GM23338 (cell line): ENCODE results near the gene TRABD2A.

Experiments used
- CREB1 ChIP-seq: fragments of 250-450 bp; sonication (Bioruptor Pico); IDR thresholded peaks from 2 replicates; pipeline ENCODE4 v1.5.0; 2020; ENCODE audit warnings: low read depth, mild to moderate bottlenecking, moderate library complexity
- EZH2 ChIP-seq: fragments of 200-600 bp; sonication (generic); IDR thresholded peaks from one replicate; pipeline ENCODE4 v1.8.0; 2017; ENCODE audit warnings: antibody characterized with exemption, mild to moderate bottlenecking, low read depth; ENCODE audit not compliant: unreplicated experiment
- EZH2phosphoT487 ChIP-seq: fragments of 200-600 bp; sonication (generic); IDR thresholded peaks from one replicate; pipeline ENCODE4 v1.8.1; 2018; ENCODE audit warnings: antibody characterized with exemption; ENCODE audit not compliant: unreplicated experiment
- JUNB ChIP-seq: IDR thresholded peaks from one replicate; pipeline ENCODE4 v1.6.1; 2016; ENCODE audit warnings: antibody characterized with exemption; ENCODE audit not compliant: unreplicated experiment
- POLR2AphosphoS5 ChIP-seq: IDR thresholded peaks from 2 replicates; pipeline ENCODE4 v1.6.1; 2016; ENCODE audit warnings: antibody characterized with exemption, low read depth
- TF ChIP-seq, protein P1 (sequence below), 2 experiments: fragments of 200-600 bp in 1 of 2; sonication (generic) in 1 of 2; conservative IDR thresholded peaks; 2 replicates each; pipeline versions ENCODE4 v1.5.1 to v1.6.1; 2016 to 2017; ENCODE audit warnings: antibody characterized with exemption in 2 of 2, low read depth in 2 of 2, mild to moderate bottlenecking in 2 of 2, moderate library complexity in 1 of 2
- TF ChIP-seq, protein P2 (sequence below): IDR thresholded peaks from one replicate; pipeline ENCODE4 v1.6.1; 2018; ENCODE audit warnings: antibody characterized with exemption; ENCODE audit not compliant: unreplicated experiment
- TF ChIP-seq, protein P3 (sequence below): IDR thresholded peaks from 2 replicates; pipeline ENCODE4 v1.6.1; 2016; ENCODE audit warnings: antibody characterized with exemption

DNA sequence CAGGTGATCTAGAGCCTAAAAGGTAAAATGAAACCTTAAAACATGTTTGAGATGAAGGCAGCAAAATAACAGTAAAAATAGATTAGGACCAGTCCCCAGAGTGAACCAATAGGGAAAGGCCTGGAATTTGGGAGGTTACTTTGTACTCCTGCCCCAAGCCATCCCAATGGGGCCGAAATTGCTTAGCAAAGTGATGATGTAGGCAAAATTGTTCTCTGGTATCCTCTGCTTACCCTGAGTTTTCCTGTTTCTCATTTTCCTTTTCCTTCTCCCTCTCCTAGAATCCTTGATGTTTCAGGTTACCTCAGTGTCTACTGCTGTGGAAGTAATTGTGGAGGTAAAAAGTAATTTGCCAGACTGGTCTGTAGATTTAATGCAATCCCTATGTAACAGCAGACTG lies 92.9 kb downstream of the TRABD2A start:
- TF ChIP-seq, protein P1, sequence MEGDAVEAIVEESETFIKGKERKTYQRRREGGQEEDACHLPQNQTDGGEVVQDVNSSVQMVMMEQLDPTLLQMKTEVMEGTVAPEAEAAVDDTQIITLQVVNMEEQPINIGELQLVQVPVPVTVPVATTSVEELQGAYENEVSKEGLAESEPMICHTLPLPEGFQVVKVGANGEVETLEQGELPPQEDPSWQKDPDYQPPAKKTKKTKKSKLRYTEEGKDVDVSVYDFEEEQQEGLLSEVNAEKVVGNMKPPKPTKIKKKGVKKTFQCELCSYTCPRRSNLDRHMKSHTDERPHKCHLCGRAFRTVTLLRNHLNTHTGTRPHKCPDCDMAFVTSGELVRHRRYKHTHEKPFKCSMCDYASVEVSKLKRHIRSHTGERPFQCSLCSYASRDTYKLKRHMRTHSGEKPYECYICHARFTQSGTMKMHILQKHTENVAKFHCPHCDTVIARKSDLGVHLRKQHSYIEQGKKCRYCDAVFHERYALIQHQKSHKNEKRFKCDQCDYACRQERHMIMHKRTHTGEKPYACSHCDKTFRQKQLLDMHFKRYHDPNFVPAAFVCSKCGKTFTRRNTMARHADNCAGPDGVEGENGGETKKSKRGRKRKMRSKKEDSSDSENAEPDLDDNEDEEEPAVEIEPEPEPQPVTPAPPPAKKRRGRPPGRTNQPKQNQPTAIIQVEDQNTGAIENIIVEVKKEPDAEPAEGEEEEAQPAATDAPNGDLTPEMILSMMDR (conservative IDR thresholded peaks at IDR 0.05; ENCODE audit: low read depth in 2 of 2), result no peak
- TF ChIP-seq, protein P2, sequence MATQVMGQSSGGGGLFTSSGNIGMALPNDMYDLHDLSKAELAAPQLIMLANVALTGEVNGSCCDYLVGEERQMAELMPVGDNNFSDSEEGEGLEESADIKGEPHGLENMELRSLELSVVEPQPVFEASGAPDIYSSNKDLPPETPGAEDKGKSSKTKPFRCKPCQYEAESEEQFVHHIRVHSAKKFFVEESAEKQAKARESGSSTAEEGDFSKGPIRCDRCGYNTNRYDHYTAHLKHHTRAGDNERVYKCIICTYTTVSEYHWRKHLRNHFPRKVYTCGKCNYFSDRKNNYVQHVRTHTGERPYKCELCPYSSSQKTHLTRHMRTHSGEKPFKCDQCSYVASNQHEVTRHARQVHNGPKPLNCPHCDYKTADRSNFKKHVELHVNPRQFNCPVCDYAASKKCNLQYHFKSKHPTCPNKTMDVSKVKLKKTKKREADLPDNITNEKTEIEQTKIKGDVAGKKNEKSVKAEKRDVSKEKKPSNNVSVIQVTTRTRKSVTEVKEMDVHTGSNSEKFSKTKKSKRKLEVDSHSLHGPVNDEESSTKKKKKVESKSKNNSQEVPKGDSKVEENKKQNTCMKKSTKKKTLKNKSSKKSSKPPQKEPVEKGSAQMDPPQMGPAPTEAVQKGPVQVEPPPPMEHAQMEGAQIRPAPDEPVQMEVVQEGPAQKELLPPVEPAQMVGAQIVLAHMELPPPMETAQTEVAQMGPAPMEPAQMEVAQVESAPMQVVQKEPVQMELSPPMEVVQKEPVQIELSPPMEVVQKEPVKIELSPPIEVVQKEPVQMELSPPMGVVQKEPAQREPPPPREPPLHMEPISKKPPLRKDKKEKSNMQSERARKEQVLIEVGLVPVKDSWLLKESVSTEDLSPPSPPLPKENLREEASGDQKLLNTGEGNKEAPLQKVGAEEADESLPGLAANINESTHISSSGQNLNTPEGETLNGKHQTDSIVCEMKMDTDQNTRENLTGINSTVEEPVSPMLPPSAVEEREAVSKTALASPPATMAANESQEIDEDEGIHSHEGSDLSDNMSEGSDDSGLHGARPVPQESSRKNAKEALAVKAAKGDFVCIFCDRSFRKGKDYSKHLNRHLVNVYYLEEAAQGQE, result no peak
- no peak for TF ChIP-seq EZH2phosphoT487
- TF ChIP-seq EZH2, result no peak
- no peak for TF ChIP-seq POLR2AphosphoS5
- no peak for TF ChIP-seq CREB1 (CRISPR knock-in tag)
- TF ChIP-seq, protein P3, sequence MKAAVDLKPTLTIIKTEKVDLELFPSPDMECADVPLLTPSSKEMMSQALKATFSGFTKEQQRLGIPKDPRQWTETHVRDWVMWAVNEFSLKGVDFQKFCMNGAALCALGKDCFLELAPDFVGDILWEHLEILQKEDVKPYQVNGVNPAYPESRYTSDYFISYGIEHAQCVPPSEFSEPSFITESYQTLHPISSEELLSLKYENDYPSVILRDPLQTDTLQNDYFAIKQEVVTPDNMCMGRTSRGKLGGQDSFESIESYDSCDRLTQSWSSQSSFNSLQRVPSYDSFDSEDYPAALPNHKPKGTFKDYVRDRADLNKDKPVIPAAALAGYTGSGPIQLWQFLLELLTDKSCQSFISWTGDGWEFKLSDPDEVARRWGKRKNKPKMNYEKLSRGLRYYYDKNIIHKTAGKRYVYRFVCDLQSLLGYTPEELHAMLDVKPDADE, result no peak
- no peak for TF ChIP-seq JUNB
